ENCODE results near the gene MCU. TPM values are rescaled to one million over a fixed set of nuclear protein-coding genes. Genes with fewer than 3 reads are reported as not detected.

The MCU gene
- total and polyA plus RNA-seq, 10 of the 15 experiments (the other 5 are each of a cell fraction or from before 2014, with no cell fraction given) = 5.1 to 49.1 (median 17.9) TPM

GRCh38 chr10:72742092-72742491 lies 50.1 kb downstream of the MCU start (continued):
- TF ChIP-seq CEBPB (IDR thresholded peaks at IDR 0.05; ENCODE audit: borderline replicate concordance in 1 of 2, low read depth in 2 of 2, low read length in 2 of 2) (no peak), STAT3 (IDR thresholded peaks at IDR 0.05; ENCODE audit: low read depth, low read length) (no peak), IRF5 (IDR thresholded peaks at IDR 0.05; ENCODE audit: borderline replicate concordance) (no peak), BRCA1 (IDR thresholded peaks at IDR 0.05; ENCODE audit: low read depth, low read length) (no peak), MEF2B (IDR thresholded peaks at IDR 0.05; ENCODE audit: partially characterized antibody, poor library complexity, severe bottlenecking) (no peak)

- ChIA-PET RAD21 (ENCODE audit: unreplicated experiment) (no interaction called here), POLR2A (no interaction called here)
- in situ Hi-C loops (cut with MboI) = no loop called here
- TF ChIP-seq SIX5 (IDR thresholded peaks at IDR 0.05; ENCODE audit: low read depth, low read length, severe bottlenecking) (no peak), YBX1 (IDR thresholded peaks at IDR 0.05) (no peak), ZNF687 (IDR thresholded peaks at IDR 0.05) (no peak), WRNIP1 (IDR thresholded peaks at IDR 0.05; ENCODE audit: borderline replicate concordance, low read depth, low read length) (no peak), SRF (IDR thresholded peaks at IDR 0.05; ENCODE audit: low read depth in 2 of 2, low read length in 2 of 2) (no peak), RUNX3 (IDR thresholded peaks at IDR 0.05; ENCODE audit: low read length) (no peak), NR2C2 (IDR thresholded peaks at IDR 0.05; ENCODE audit: borderline replicate concordance, control insufficient read depth, insufficient read length, low read depth) (no peak), FOS (IDR thresholded peaks at IDR 0.05; ENCODE audit: borderline replicate concordance, extremely low read depth, insufficient read length) (no peak), CBX3 (IDR thresholded peaks at IDR 0.05; ENCODE audit: borderline replicate concordance, low read depth) (no peak), ZNF207 (IDR thresholded peaks at IDR 0.05; ENCODE audit: borderline replicate concordance) (no peak), TCF12 (IDR thresholded peaks at IDR 0.05; ENCODE audit: low read depth, low read length) (no peak), POLR2AphosphoS5 (IDR thresholded peaks at IDR 0.05; ENCODE audit: low read length) (no peak), POLR2AphosphoS2 (IDR thresholded peaks at IDR 0.05; ENCODE audit: low read depth, low read length) (no peak), RFX5 (IDR thresholded peaks at IDR 0.05; ENCODE audit: low read depth, low read length) (no peak), HDGF (IDR thresholded peaks at IDR 0.05) (no peak)
- TF ChIP-seq, protein P1, sequence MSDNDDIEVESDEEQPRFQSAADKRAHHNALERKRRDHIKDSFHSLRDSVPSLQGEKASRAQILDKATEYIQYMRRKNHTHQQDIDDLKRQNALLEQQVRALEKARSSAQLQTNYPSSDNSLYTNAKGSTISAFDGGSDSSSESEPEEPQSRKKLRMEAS (IDR thresholded peaks at IDR 0.05; ENCODE audit: low read depth, low read length) = no peak
Observed at GRCh38 chr10:72742797-72743196, 50.9 kb downstream of the MCU start.

More at GRCh38 chr10:72742797-72743196, 50.9 kb downstream of the MCU start:
- H3K4me2 ChIP-seq (ENCODE audit: control insufficient read depth, insufficient read depth) = no peak overlapping the region
- H3K79me2 ChIP-seq (ENCODE audit: control insufficient read depth, insufficient read depth, low read length) = no peaks in the 10 kb centered on the region
- no peaks in the 10 kb centered on the region for H3K9me3 ChIP-seq (replicated peaks; ENCODE audit: control insufficient read depth, insufficient read depth, low read length)
- ChIA-PET SMC1A (ENCODE audit: uncharacterized antibody, unreplicated experiment) (no interaction called here), CTCF (interaction anchor here (0.7 kb wide), 1 partner anchor 241 kb away, joined by 3 read pairs; no protein-coding TSS in a partner anchor)
- H3K27me3 ChIP-seq (replicated peaks in 1 of 2; ENCODE audit: control insufficient read depth in 2 of 2, insufficient read depth in 2 of 2, low read length in 1 of 2) = no peaks in the 10 kb centered on the region
- H2AFZ ChIP-seq (ENCODE audit: control insufficient read depth, low read depth, low read length) = no peak overlapping the region
- H3K4me1 ChIP-seq (ENCODE audit: control insufficient read depth, insufficient read depth, low read length) = no peaks in the 10 kb centered on the region
- no peak for FAIRE-seq
- H4K20me1 ChIP-seq (ENCODE audit: control insufficient read depth, insufficient read depth) = no peaks in the 10 kb centered on the region
- H3K4me3 ChIP-seq = no peak overlapping the region
- no peak for DNase-seq (ENCODE audit: low read depth, low spot score)
- no peak overlapping the region for H3K27ac ChIP-seq (ENCODE audit: control insufficient read depth, insufficient read depth)
- no peak overlapping the region for H3K9ac ChIP-seq (ENCODE audit: control insufficient read depth, insufficient read depth, low read length)
- WGBS (ENCODE audit: insufficient coverage, insufficient replicate concordance, low lambda C conversion rate, missing lambda C conversion rate) = 100% methylated on average over 5 of the region's 5 CpGs
- intact Hi-C loops (cut with micrococcal nuclease; ENCODE audit: unreplicated experiment) = no loop called here
- no TSS peak for BruUV-seq (replicated peaks)
- ATAC-seq = no peak
- no peaks in the 10 kb centered on the region for H3K36me3 ChIP-seq (ENCODE audit: control insufficient read depth in 2 of 2, insufficient read depth in 2 of 2, low read length in 1 of 2)

Data from GM12878 (cell line).